ENCODE measurements around the gene ASCL5.
A peak's percentile ranks its signal among the peaks of the same experiment; 100 is the strongest.

ASCL5 gene

DNA sequence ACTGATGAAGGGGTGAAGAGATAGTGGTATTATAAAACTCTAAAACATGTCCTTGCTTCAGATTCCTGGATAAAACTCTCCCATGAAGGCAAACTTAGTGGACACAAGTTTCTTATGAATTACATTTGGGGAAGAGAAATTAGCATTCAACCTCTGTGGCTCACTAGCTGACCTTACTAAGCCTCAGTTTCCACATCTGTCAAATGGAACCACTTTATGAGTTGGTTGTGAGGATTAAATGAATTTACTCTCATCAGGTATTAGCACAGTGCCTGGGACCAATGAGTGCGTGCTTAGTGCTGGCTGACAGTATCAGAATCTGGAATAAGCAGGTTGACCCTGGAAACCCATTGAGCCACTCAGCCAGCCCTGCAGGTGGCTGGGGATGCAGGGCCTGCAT, 17.3 kb downstream of the ASCL5 start:
- no peak for DNase-seq

GRCh38 chr1:201108614-201109013, 18.4 kb downstream of the ASCL5 start:
- DNase-seq, result no peak

DNA sequence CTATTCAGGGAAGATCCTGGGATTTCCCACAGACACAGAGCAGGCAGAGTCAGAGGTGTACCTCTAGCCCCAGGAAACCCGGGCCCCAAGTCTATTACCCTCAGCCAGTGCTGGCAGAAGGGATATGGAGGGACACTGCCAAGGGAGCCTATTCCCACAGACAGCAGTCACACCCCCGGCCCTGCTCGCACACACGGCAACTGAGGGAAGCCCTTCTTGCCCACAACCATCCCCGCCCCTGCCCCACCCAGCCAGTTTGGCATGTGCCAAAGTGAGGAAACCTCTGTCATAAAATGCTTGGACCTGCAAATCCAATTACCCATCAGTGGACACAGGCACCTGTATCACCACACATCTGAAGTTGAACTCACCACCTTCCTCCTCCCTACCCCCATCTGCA, 21.3 kb downstream of the ASCL5 start:
- DNase-seq, result no peak

- no peak for DNase-seq
Measured at GRCh38 chr1:201104141-201104540, 22.8 kb downstream of the ASCL5 start.

DNA sequence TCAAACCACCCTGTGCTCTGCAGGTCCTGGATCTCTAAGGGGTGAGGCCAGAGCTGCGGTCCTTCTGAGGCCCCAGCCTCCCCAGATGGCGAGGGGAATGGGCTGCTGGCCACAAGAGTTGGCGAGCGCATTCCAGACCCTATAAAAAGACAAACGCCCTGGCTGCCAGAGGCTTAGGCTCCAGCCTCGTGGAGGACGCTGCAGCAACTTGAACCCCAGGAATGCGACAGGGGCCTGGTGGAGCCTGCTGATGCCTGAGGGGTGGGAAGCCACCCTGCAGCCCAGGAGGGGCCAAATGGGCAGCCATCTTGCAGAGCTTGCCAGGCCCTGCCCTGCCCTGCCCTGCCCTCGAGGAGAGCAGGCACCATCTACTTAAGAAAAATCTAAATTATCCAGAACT, 23.3 kb downstream of the ASCL5 start:
- DNase-seq, result no peak

GRCh38 chr1:201100169-201100930, 26.6 kb downstream of the ASCL5 start:
- no peak for DNase-seq

- no peak for DNase-seq
Measured at GRCh38 chr1:201098992-201099677, 27.8 kb downstream of the ASCL5 start.

GRCh38 chr1:201096977-201097856, 29.8 kb downstream of the ASCL5 start:
- DNase-seq, result no peak

DNA sequence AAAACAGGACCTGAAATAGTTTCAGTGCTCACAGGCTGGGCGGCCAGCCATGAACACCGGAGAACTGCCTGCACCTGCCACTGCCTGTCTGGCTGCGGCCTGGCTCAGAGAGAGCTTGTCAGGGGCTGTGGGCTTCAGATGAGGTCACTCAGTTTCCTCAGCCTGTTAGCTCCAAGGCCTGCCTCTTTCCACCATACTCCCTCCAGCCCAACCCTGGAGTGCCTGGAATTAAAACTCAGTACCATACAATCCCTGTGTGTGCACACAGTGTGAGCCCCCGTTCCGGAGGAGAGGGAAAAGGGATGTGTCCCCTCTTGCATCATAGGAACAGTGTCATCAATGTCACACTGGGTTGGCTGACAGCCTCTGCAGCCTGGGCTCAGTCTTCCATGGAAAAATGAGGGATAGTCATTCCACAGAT, 30.9 kb downstream of the ASCL5 start:
- peak; percentile 4 for DNase-seq

DNA sequence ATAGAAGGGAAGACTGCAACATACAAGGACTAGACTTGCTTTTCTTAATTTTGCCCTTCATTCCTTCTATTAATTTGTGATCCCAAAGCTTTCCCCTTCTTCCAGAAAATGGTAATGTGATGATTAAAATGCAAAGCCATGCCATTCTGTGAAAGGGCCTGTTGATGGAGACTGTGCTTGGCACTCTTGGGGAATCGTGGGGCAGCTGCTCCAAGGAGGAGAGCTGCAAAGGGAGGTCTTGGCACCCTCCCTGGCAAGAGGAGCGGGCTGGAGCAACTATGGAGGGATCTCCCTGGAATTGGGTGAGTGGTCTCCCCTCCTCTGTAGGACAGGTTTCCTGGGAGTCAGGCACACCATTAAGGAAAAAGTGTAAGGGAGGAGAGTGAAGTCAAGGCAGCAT, 31.4 kb downstream of the ASCL5 start:
- DNase-seq, result no peak

DNA sequence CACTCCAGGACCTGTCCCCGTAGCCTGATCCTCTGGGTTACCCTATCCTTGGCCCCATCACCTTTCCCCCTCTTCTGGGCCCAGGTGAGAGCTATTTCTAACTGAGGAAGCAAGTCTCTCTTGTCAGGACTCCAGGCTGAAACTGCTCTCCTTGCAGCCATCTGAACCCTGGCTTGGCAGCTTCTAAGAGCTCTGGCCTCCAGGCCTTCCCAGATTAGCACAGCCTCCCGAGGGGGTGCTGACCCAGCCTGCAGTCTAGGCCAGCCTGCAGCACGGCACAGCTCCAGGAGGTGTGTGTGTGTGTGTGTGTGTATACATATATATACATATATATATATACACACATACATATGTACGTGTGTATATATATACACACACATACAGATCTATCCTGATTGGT, 32.2 kb downstream of the ASCL5 start:
- DNase-seq, result no peak

- DNase-seq, result no peak
Measured at GRCh38 chr1:201093962-201094361, 33.0 kb downstream of the ASCL5 start.

DNA sequence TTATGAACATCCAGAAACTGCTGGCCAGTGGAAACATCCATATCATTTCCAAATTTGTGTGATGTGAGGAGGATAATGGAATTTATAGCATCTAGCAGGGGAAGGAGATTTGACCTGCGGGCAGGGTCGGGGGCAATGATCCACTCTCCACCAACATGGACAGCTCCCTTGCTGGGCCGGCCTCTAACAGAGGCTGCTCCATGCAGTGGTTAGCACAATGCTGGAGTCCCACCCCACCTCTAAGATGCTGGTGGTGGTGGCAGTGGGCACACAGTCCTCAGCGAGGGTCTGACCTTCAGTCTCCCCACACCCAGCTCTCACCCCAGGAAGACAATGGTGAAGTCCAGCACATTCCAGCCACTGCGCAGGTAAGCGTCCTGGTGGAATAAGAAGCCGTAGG, 33.4 kb downstream of the ASCL5 start:
- no peak for DNase-seq

DNA sequence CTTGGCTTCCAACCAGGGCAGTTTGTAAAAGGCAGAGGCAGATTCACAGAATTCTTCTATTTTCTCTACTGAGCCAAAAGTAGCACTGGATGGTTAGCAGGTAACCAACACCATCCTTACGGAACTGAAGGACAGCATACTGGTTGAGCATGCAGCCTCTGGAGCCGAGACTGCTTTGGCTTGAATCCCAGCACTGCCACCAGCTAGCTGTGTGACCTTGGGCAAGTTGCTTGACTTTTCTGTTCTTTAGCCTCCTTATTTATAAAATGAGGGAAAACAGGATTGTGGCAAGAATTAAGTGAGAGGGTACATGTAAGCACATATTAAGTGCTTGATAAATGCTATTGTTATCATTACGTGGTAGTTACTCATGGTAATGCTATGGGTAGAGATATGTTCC, 34.2 kb downstream of the ASCL5 start:
- DNase-seq, result no peak

DNA sequence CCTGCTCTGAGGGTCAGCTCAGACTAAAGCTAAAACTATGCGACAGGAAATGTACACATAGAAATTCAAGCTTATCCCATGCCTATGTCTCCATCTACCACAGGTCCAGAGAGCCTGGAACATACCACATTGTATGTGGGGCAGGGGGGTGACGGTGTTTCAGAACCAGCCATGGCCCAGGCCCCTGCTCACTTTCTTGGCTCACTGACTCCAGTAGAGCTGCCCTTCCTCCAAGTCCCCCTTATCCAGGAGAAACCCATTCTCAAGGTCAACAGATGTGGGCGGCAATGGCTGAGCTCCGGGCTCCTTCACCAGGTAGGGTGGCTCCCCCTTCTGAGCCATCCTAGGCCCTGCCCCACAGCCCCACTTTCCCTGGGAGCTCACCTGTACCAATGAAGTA, 35.7 kb downstream of the ASCL5 start:
- DNase-seq, result no peak

- no peak for DNase-seq
Measured at GRCh38 chr1:201090541-201090940, 36.4 kb downstream of the ASCL5 start.

- DNase-seq, result no peak
Measured at GRCh38 chr1:201089596-201089995, 37.4 kb downstream of the ASCL5 start.

GRCh38 chr1:201088901-201089525, 38.0 kb downstream of the ASCL5 start:
- DNase-seq, result no peak

DNA sequence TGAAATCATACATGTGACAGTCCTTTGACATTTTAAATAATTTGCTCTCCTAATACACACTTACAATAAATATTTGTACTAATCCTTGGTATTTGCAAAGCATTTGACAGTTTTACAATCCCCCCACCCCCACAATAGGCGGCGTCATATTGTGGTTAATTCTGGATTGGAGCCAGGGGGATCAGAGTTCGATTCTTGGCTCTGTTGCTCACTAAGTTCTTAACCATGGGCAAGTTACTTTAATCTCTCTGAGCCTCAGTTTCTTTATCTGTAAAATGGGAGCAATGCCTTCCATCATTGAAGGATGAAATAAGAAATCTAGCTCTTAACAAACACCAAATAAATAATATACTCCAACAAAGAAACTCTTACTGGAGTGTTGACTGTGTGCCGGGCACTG, 38.6 kb downstream of the ASCL5 start:
- no peak for DNase-seq

DNA sequence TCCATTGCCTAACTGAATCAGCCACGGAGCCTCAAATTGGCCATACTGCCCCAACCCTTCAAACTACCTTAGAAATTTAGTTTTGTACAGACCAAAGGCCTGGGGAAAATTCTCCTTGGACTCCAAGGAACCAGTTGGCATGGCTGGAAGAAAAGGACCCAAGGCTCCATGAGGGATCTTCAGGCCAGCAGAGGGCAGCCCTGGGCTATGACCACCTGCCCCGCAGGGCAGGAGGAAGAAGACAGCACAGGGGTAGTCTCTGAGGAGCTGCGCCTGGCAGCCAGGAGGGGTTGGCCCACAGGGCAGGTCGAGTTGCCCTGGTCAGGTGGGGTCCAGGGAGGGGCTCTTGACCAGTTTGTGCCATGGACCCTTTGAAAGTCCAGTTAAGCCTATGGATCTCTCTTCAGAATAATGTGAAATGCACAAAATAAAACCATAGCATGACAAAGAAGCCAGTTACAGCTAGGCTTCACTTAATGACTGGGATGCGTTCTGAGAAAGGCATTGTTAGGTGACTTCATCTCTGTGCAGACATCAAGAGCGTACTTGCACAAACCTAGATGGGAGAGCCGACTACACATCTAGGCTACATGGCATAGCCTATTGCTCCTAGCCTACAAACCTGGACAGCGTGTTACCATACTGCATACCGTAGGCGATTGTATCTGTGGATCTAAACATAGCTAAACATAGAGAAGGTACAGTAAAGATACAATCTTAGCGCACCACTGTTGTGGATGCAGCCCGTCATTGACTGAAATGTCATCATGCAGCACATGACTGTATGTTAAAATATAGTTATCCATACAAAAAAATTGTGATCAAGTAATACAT, 40.9 kb downstream of the ASCL5 start:
- DNase-seq, result no peak

DNA sequence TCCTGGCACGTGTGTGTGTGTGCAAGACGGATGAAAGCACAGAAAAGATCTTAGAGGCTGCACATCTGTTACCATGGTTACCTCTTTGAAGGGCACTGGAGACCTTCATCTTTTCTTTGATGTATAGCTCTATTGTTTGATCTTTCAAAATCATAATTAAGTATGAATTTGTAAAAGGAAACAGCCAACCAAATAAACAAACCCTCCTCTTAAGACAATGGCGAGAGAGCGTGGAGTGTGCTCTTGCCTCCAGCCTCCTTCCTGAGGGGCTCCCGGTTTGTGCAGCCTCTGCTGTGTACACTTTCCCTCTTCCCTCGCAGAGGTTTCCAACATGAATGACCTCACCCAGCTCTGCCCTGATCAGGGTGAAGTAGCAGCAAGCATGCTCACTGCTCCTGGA, 42.7 kb downstream of the ASCL5 start:
- DNase-seq, result peak; percentile 44

DNA sequence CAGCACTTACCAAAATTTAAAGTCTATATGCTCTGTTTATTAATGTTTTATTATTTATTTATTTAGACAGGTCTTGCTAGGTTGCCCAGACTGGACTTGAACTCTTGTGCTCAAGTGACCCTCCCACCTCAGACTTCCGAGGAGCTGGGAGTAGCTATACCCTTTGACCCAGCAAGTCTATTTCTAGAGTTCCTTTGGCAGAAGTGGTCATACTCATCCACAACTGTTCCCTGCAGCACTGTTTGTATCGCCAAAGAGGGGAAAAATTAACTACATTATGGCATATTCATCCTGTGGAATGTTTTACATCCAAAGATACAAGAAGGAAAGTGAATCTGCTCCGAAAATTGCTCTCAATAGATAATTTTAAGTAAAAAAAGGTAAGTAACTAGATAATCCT, 43.2 kb downstream of the ASCL5 start:
- DNase-seq, result no peak
